ENCODE measurements around the gene AK1. TPM values are rescaled to one million over a fixed set of nuclear protein-coding genes. Genes with fewer than 3 reads are reported as not detected.

The AK1 gene
- total and polyA plus RNA-seq, 2 experiments from 2014 or later: 175 to 413 TPM

DNA sequence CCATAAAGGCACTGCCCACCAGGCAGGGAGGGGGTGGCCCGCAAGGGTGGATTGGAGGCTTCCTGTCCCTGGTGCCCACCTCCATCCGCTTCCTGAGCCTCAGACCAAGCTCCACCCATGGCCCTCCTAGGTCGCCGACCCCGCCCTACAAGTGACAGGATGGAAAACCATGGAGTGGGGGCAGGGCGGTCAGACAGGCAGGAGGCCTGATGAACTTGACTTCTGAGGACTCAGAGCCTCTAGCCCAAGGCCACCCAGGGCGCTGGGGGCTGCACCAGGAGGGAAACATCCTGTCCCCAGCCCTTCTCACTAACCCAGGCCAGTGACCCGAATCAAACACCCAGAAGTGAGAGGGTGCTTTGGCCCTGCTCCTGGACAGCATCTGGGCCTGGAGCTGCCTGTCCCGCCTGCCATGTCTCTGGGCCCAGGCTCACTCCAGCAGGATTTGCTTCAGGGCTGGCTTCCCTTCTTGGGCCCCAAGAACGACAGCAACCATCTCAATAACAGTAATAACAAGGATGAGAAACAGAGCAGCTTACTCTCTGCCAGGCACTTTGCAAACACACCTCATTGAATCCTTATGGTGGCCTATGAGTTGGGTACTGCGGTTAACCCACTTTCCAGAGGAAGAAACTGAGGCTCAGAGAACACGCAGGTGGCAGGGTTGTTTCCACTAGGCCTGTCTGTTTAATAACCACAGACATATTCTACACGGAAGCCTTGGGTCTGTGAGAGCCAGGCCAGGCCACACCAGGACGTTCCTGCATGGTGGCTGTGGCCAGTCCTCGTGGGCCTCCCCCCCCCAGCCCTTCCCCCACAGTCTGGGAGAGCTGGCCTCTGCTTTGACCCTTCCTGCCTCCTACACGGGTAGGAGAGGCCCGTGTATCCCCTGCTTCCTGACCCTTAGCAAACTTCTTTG is 26.3 kb upstream of the AK1 start:
- H3K4me3 ChIP-seq: no peak overlapping the region
- TF ChIP-seq, protein P1, sequence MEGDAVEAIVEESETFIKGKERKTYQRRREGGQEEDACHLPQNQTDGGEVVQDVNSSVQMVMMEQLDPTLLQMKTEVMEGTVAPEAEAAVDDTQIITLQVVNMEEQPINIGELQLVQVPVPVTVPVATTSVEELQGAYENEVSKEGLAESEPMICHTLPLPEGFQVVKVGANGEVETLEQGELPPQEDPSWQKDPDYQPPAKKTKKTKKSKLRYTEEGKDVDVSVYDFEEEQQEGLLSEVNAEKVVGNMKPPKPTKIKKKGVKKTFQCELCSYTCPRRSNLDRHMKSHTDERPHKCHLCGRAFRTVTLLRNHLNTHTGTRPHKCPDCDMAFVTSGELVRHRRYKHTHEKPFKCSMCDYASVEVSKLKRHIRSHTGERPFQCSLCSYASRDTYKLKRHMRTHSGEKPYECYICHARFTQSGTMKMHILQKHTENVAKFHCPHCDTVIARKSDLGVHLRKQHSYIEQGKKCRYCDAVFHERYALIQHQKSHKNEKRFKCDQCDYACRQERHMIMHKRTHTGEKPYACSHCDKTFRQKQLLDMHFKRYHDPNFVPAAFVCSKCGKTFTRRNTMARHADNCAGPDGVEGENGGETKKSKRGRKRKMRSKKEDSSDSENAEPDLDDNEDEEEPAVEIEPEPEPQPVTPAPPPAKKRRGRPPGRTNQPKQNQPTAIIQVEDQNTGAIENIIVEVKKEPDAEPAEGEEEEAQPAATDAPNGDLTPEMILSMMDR (IDR thresholded peaks at IDR 0.05; ENCODE audit: low read depth, low read length): no peak
- peaks cover 21% of the 10 kb centered on the region for H3K4me1 ChIP-seq (ENCODE audit: low read depth)
- peak in 1 of 2 donors; percentile 80 for DNase-seq (ENCODE audit: low read depth in 1 of 2, low spot score in 1 of 2)
- H3K9me3 ChIP-seq (ENCODE audit: low read depth): no peaks in the 10 kb centered on the region
- peak overlapping the region; percentile 92 for H3K27ac ChIP-seq
- no peaks in the 10 kb centered on the region for H3K36me3 ChIP-seq
- no peaks in the 10 kb centered on the region for H3K27me3 ChIP-seq

DNA sequence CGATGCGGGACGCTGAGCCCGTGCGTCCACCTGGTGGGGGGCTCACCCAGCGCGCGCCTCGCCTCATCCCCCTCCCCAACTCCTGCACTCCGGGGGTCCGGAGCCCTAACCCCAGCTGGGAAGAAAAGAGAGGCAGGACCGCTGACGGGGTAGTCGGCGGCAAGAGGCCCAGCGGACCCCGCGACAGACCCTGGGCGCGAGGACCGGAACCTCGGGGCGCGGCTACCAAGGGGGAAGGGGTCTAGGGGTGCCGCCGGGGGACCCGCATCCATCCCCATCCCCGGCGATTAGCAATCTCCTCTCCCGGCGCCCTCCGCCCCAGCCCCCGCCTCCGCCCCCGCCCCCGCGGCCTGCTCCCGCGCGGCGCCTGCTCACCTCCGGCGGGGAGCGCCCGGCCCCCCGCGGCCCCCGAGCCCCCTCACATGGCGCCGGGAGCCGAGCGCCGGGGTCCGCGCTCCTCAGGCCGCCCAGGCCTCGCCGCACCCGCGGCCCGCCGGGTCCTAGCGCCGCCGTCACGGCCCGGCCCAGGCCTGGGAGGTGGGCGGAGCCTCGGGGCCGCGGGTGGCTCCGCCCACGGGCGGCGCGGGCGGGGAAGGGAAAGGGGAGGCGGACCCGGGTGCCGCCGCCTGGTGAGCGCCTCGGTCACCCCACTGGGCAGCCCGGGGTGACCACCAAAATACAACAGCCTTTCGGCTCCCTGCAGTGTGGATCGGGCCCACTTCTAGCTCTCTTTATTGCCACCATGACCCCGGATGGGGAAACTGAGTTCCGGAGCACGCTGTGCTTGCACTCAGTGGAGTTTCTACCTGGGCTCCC is 21.9 kb upstream of the AK1 start, which contains the start of gene ST6GALNAC6:
Gene ST6GALNAC6, minus strand, starts transcription at position 476 of the 816 bp plus-strand sequence. CDS start 1,622 bp downstream, outside the sequence.
- peak; percentile 87 to 92 for DNase-seq (ENCODE audit: low read depth in 1 of 2, low spot score in 1 of 2)
- Histone ChIP-seq H3K4me1 (ENCODE audit: low read depth) (peaks cover 26% of the 10 kb centered on the region), H3K4me3 (peak within 1 kb of the TSS; percentile 80), H3K27ac (peak within 1 kb of the TSS; percentile 97), H3K9me3 (ENCODE audit: low read depth) (no peaks in the 10 kb centered on the region), H3K36me3 (peaks cover 9% of the 10 kb centered on the region), H3K27me3 (no peaks in the 10 kb centered on the region)
- TF ChIP-seq, protein P1 (IDR thresholded peaks at IDR 0.05; ENCODE audit: low read depth, low read length): no peak

- peak overlapping the region; percentile 97 for H3K27ac ChIP-seq
- peaks cover 17% of the 10 kb centered on the region for H3K36me3 ChIP-seq
- no peaks in the 10 kb centered on the region for H3K27me3 ChIP-seq
- H3K4me1 ChIP-seq (ENCODE audit: low read depth): peaks cover 18% of the 10 kb centered on the region
- no peaks in the 10 kb centered on the region for H3K9me3 ChIP-seq (ENCODE audit: low read depth)
- peak; percentile 45 to 96 for DNase-seq (ENCODE audit: low read depth in 1 of 2, low spot score in 1 of 2)
- H3K4me3 ChIP-seq: peak overlapping the region; percentile 80
- TF ChIP-seq, protein P1 (IDR thresholded peaks at IDR 0.05; ENCODE audit: low read depth, low read length): no peak
These were observed 21.1 kb upstream of the AK1 start for GRCh38 chr9:127898433-127899127.

DNA sequence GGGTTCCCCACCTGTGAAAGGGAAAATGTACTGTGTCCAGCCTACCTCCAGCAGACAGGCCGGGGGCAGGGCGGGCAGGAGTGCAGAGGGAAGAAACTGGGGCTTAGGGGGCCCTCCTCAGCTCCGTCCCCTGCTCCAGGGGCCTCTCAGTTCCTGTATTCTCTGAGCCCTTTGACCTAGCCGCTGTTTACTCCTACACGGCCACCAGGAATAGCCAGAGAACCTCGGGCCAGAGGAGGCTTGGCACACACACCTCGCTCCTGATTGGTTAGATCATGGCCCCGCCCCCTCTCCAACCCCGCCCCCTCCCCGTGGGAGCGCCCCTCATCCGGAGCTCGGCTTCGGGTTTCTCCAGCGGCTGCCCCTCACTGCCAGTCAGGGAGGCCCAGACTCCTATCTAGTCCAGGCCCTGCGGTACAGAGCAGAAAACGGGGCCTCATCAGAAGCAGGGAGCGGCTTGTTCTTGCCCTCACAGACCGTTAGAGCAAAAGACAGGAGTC is 19.8 kb upstream of the AK1 start:
- peaks cover 13% of the 10 kb centered on the region for H3K4me1 ChIP-seq (ENCODE audit: low read depth)
- H3K27me3 ChIP-seq: no peaks in the 10 kb centered on the region
- no peaks in the 10 kb centered on the region for H3K9me3 ChIP-seq (ENCODE audit: low read depth)
- peak overlapping the region; percentile 97 for H3K27ac ChIP-seq
- peaks cover 30% of the 10 kb centered on the region for H3K36me3 ChIP-seq
- peak; percentile 93 for DNase-seq (ENCODE audit: low read depth in 1 of 2, low spot score in 1 of 2)
- H3K4me3 ChIP-seq: peak overlapping the region; percentile 18
- TF ChIP-seq, protein P1 (IDR thresholded peaks at IDR 0.05; ENCODE audit: low read depth, low read length): no peak

All from cardiac muscle cell (in vitro differentiated cells and primary cell).